Urothelium cell line (cell line): ENCODE data around the gene NRF1.
A peak's percentile ranks its signal among the peaks of the same experiment; 100 is the strongest.
"Not testable (repeated sequence)": the region's sequence is repeated elsewhere in the genome, so short reads cannot be mapped to it uniquely, and the experiment has no call there.

Experiments
- DNase-seq: peaks from one replicate; pipeline ENCODE4 v3.0.0; 2011; ENCODE audit warnings: low spot score, mixed read lengths
- FAIRE-seq: peaks from 2 replicates; lab custom pipeline; 2011; peaks lifted over from hg19 to GRCh38; lab: Jason Lieb, UNC

The NRF1 gene

GRCh38 chr7:129779602-129780256, 168.2 kb downstream of the NRF1 start:
- FAIRE-seq: no peak

GRCh38 chr7:129780257-129780973, 168.9 kb downstream of the NRF1 start:
- DNase-seq (peak; percentile 41), FAIRE-seq (no peak)

More at GRCh38 chr7:129779602-129780256, 168.2 kb downstream of the NRF1 start:
- DNase-seq: no peak

GRCh38 chr7:129780974-129781927, 169.7 kb downstream of the NRF1 start:
- peak; percentile 21 for DNase-seq
- FAIRE-seq: no peak

GRCh38 chr7:129781928-129782817, 170.7 kb downstream of the NRF1 start:
- no peak for FAIRE-seq
- no peak for DNase-seq

- no peak for FAIRE-seq
These were observed 171.5 kb downstream of the NRF1 start for GRCh38 chr7:129782818-129783583.

GRCh38 chr7:129783584-129783919, 172.0 kb downstream of the NRF1 start:
- FAIRE-seq (no peak), DNase-seq (no peak)

More at GRCh38 chr7:129782818-129783583, 171.5 kb downstream of the NRF1 start:
- no peak for DNase-seq

- FAIRE-seq: no peak
- no peak for DNase-seq
These were observed 172.9 kb downstream of the NRF1 start for GRCh38 chr7:129784437-129784782.

GRCh38 chr7:129784783-129785684, 173.5 kb downstream of the NRF1 start:
- FAIRE-seq: no peak
- DNase-seq: no peak

- DNase-seq (no peak), FAIRE-seq (no peak)
These were observed 174.4 kb downstream of the NRF1 start for GRCh38 chr7:129785685-129786514.

- no peak for DNase-seq
- FAIRE-seq: no peak
These were observed 175.5 kb downstream of the NRF1 start for GRCh38 chr7:129786825-129787563.

GRCh38 chr7:129789000-129789399, 177.5 kb downstream of the NRF1 start:
- DNase-seq (no peak), FAIRE-seq (no peak)

- FAIRE-seq (no peak), DNase-seq (no peak)
These were observed 178.1 kb downstream of the NRF1 start for GRCh38 chr7:129789652-129790051.

GRCh38 chr7:129790136-129790535, 178.6 kb downstream of the NRF1 start:
- DNase-seq: no peak
- no peak for FAIRE-seq

- FAIRE-seq: no peak
- no peak for DNase-seq
These were observed 181.2 kb downstream of the NRF1 start for GRCh38 chr7:129792721-129793120.

- DNase-seq: no peak
- FAIRE-seq: no peak
These were observed 182.2 kb downstream of the NRF1 start for GRCh38 chr7:129793506-129794310.

GRCh38 chr7:129794461-129794860, 182.9 kb downstream of the NRF1 start:
- not testable (repeated sequence) for FAIRE-seq, DNase-seq
